ENCODE data around the gene PSMB2. TPM values are rescaled to one million over a fixed set of nuclear protein-coding genes. Genes with fewer than 3 reads are reported as not detected.

The PSMB2 gene
- total RNA-seq, 2 donors from 2014 or later = 27.4 to 30.5 TPM

DNA sequence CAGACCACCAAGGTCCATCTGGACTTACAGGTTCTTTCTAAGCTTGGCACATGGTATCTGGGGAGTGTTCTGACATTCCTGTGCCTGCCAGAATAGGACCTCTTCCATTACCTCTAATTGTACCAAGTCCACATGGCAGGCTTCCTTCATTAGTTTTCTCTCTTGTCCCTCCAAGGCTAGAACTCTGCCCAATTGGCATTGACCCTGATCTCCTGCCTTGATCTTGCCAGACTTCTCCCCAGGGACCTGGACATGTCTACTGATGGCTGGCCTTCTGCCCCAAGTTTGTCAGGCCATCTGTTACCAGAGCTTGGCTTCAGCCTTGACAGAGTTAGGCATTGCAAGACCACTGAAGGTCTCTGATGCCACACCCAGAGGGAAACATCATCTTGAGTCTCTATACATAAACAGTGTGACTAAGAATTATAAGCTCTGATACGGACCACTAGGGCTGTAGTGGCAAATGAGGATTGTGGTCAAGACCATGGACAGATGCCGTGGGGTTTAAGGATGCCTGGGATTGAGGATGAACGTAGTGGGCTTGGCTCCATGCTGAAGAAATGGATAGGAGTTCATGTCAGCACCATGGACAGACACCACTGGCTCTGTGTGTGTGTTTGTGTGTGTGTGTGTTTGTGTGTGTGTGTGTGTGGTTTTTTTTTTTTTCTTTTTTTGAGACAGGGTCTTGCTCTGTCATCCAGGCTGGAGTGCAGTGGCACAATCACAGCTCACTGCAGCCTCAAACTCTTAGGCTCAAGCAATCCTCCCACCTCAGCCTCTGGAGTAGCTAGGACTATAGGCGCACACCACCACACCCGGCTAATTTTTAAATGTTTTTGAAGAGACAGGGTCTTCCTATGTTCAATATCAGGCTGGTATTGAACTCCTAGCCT, 19.5 kb upstream of the PSMB2 start:
- H3K27me3 Mint-ChIP-seq = peaks cover 8% of the 10 kb centered on the region
- no peak overlapping the region for H3K4me3 Mint-ChIP-seq
- no peaks in the 10 kb centered on the region for H3K9me3 ChIP-seq (ENCODE audit: control insufficient read depth, low read length, poor library complexity, severe bottlenecking)
- no peak for ATAC-seq
- no peak overlapping the region for H3K27ac Mint-ChIP-seq
- H3K4me1 Mint-ChIP-seq = peaks cover 2% of the 10 kb centered on the region
- H3K36me3 Mint-ChIP-seq (ENCODE audit: low read depth) = peaks cover 3% of the 10 kb centered on the region
- no peak for DNase-seq

DNA sequence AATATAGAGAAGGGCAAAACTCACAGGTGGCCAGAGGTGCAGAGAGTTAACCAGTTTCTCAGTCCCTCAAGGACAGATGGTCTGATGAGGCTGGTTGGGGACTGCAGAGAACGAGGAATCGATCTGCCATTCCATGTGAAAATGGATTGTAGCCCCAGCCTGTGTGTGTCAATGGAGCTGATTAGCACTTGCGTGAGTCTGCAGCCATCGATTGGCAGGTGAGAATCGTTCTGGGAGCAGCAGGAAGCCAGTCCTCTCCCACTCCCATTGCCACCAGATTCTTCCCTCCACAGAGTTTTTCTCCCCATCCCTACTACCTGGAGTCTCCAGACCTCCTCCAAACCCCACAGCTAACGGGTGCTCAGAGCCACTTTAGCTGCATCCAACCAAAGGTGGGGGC, 18.3 kb upstream of the PSMB2 start:
- H3K9me3 ChIP-seq (ENCODE audit: control insufficient read depth, low read length, poor library complexity, severe bottlenecking) = no peaks in the 10 kb centered on the region
- DNase-seq (no peak), ATAC-seq (no peak)
- peaks cover 3% of the 10 kb centered on the region for H3K36me3 Mint-ChIP-seq (ENCODE audit: low read depth)
- peaks cover 18% of the 10 kb centered on the region for H3K27me3 Mint-ChIP-seq
- no peak overlapping the region for H3K4me3 Mint-ChIP-seq
- H3K27ac Mint-ChIP-seq = no peak overlapping the region
- H3K4me1 Mint-ChIP-seq = peaks cover 2% of the 10 kb centered on the region

DNA sequence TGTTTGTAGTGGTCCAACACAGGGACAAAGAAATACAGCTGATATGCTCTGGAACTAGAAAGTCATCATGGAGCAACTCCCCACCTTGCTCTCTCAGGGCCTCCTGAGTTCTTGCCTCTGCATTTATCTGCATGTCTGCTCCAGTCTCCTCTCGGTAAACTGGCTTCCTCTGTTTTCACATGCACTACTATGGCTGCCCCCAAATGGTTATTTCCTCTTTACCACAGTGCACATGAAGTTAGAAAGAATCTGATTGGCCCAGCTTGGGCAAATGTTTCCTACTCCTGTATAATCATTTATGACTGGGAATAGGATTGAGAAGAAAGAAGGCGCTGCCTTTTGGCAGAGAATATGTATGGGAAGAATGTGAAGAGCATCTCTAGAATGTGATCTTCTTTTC, 16.5 kb upstream of the PSMB2 start:
- ATAC-seq (no peak), DNase-seq (no peak)
- H3K27ac Mint-ChIP-seq = no peak overlapping the region
- H3K4me3 Mint-ChIP-seq = no peak overlapping the region
- H3K4me1 Mint-ChIP-seq = peaks cover 2% of the 10 kb centered on the region
- H3K36me3 Mint-ChIP-seq (ENCODE audit: low read depth) = no peaks in the 10 kb centered on the region
- H3K27me3 Mint-ChIP-seq = peaks cover 13% of the 10 kb centered on the region
- H3K9me3 ChIP-seq (ENCODE audit: control insufficient read depth, low read length, poor library complexity, severe bottlenecking) = no peaks in the 10 kb centered on the region

DNA sequence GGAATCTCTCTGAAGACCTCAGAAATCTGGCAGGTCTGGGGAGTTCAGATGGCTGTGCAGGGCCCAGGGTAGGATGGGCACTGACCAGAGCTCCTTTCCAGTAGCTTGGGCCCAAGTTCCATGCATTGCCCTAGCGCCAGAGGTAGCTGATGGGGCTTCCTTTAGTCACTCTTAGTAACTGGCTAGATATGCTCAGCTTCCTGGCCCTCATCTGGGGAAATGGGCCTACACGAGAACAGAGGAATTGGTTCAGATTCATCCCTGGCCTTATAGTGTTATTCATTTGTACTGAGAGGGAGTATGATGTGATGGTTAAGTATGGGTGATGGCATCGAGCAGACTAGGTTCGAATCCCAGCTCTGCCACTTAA, 15.5 kb upstream of the PSMB2 start:
- Mint-ChIP-seq H3K4me1 (peaks cover 2% of the 10 kb centered on the region), H3K27me3 (peaks cover 13% of the 10 kb centered on the region), H3K4me3 (no peak overlapping the region), H3K27ac (no peak overlapping the region), H3K36me3 (ENCODE audit: low read depth) (no peaks in the 10 kb centered on the region)
- ATAC-seq = no peak
- H3K9me3 ChIP-seq (ENCODE audit: control insufficient read depth, low read length, poor library complexity, severe bottlenecking) = no peaks in the 10 kb centered on the region
- no peak for DNase-seq

DNA sequence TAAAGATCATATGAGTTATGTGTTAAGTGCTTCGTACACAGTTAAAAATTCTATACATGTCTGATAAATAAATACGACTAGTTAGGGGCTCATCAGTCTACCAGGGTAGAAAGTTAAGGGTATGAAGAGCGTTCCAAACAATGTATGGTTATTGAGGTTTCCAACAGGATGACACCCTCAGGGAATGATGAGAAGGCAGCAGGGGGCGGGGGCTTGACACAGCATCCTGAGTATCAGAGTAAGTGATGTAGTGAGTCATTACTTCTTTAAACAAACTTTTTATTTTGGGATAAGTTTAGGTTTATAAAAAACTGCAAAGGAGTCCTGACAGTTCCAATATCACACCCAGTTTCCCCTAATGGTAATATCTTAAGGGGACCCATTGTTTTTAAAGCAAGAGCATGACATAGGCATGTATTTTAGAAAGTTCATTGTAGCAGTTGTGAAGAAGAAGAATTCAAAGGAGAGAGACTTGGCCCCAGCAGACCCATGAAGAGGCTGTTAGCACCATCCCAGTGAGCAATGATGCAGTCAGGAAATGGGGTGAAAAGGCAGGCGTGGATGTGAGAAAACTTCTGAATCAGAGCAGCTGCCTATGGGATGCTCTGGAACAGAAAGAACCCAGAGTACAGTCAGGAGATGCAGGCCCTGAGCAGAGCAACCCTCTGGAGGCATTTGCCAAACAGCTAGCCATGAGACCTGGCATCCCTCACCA, 15.0 kb upstream of the PSMB2 start:
- H3K36me3 Mint-ChIP-seq (ENCODE audit: low read depth) = no peaks in the 10 kb centered on the region
- H3K4me1 Mint-ChIP-seq = peaks cover 2% of the 10 kb centered on the region
- H3K4me3 Mint-ChIP-seq = no peak overlapping the region
- DNase-seq (no peak), ATAC-seq (no peak)
- H3K27ac Mint-ChIP-seq = no peak overlapping the region
- H3K9me3 ChIP-seq (ENCODE audit: control insufficient read depth, low read length, poor library complexity, severe bottlenecking) = no peaks in the 10 kb centered on the region
- peaks cover 13% of the 10 kb centered on the region for H3K27me3 Mint-ChIP-seq

DNA sequence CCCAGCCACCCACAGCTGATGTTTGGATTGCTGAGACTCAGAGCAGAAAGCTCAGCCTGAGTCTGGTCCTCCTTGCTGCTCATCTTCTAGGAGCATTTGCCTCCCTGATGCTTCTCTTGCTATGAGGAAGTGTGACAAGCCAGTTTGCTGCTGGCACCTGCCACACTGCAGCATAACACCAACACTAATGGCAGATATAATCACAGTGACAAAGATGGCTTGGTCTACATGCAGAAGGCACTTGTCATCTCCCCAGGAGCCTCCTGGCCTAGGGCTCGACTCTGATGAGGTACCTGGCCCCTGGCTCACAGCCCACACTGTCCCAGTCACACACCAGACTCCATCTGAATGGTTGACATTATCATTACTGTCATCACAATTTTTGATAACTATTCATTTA, 13.9 kb upstream of the PSMB2 start:
- Mint-ChIP-seq H3K4me3 (no peak overlapping the region), H3K36me3 (ENCODE audit: low read depth) (no peaks in the 10 kb centered on the region), H3K27ac (no peak overlapping the region), H3K4me1 (peaks cover 2% of the 10 kb centered on the region), H3K27me3 (peaks cover 20% of the 10 kb centered on the region)
- no peaks in the 10 kb centered on the region for H3K9me3 ChIP-seq (ENCODE audit: control insufficient read depth, low read length, poor library complexity, severe bottlenecking)
- ATAC-seq (no peak), DNase-seq (no peak)

DNA sequence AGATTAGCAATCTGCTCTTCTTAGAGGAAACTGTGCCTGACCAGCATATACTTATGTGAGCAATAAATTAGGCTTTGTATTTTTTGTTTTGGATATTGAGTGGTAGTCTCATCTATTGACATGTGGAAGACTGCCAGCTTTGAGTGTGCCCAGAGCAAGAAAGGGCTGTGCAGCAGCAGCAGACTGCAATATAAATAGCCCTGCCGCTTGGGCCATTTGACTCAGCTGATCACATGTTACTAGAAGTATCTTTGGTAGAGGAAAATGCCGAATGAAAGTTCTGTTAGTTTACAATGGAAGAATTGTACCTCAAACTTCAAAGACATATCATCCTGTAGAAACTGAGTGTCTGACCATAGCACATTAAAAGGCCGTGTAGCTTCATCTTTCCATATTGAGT, 9.1 kb upstream of the PSMB2 start:
- peaks cover 5% of the 10 kb centered on the region for H3K36me3 Mint-ChIP-seq (ENCODE audit: low read depth)
- peaks cover 2% of the 10 kb centered on the region for H3K4me1 Mint-ChIP-seq
- ATAC-seq (no peak), DNase-seq (no peak)
- H3K4me3 Mint-ChIP-seq = no peak overlapping the region
- no peak overlapping the region for H3K27ac Mint-ChIP-seq
- H3K9me3 ChIP-seq (ENCODE audit: control insufficient read depth, low read length, poor library complexity, severe bottlenecking) = no peaks in the 10 kb centered on the region
- H3K27me3 Mint-ChIP-seq = peaks cover 26% of the 10 kb centered on the region

DNA sequence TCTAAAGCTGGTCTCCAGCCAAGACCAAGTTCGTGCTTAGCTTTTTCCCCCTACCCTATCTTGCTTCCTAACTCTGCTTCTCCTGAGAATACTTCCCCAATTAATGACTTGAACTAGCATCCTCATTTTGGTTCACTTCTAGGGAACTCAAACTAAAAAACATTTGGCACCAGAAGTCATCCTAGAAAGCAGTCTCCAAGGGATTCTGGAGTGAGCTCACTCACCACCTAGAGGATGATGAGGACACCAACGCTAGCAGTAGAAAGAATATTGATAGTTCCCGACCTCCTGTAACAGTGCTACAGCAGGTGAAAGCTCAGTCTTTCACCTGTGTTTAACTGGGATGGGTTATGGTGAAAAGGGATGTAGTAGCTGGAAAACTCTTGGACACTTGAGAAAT, 4.7 kb upstream of the PSMB2 start:
- H3K36me3 Mint-ChIP-seq (ENCODE audit: low read depth) = peaks cover 10% of the 10 kb centered on the region
- no peaks in the 10 kb centered on the region for H3K9me3 ChIP-seq (ENCODE audit: control insufficient read depth, low read length, poor library complexity, severe bottlenecking)
- DNase-seq (no peak), ATAC-seq (no peak)
- no peak overlapping the region for H3K4me3 Mint-ChIP-seq
- H3K4me1 Mint-ChIP-seq = peaks cover 10% of the 10 kb centered on the region
- H3K27ac Mint-ChIP-seq = no peak overlapping the region
- peaks cover 31% of the 10 kb centered on the region for H3K27me3 Mint-ChIP-seq

DNA sequence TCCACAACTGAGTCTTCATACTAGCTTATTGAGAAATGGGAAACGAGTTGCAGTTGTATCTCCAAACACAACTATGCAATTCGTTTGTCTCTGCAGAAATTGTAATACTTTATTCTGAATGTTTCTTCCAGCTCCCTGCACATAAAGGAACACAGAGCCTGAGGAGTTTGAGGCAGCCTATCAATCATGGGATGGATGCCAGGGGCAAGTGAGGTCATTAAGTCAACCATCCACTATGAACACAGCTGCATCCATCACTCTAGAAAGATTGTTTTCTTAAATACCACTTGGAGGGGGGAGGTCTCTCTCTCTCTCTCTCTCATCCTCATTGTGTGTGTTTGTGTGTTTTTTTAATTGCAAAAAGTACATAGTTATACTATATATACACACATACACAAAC, 2.9 kb upstream of the PSMB2 start:
- peaks cover 17% of the 10 kb centered on the region for H3K4me1 Mint-ChIP-seq
- H3K4me3 Mint-ChIP-seq = no peak overlapping the region
- H3K36me3 Mint-ChIP-seq (ENCODE audit: low read depth) = peaks cover 10% of the 10 kb centered on the region
- ATAC-seq (no peak), DNase-seq (no peak)
- no peak overlapping the region for H3K27ac Mint-ChIP-seq
- H3K27me3 Mint-ChIP-seq = peaks cover 24% of the 10 kb centered on the region
- H3K9me3 ChIP-seq (ENCODE audit: control insufficient read depth, low read length, poor library complexity, severe bottlenecking) = no peaks in the 10 kb centered on the region

DNA sequence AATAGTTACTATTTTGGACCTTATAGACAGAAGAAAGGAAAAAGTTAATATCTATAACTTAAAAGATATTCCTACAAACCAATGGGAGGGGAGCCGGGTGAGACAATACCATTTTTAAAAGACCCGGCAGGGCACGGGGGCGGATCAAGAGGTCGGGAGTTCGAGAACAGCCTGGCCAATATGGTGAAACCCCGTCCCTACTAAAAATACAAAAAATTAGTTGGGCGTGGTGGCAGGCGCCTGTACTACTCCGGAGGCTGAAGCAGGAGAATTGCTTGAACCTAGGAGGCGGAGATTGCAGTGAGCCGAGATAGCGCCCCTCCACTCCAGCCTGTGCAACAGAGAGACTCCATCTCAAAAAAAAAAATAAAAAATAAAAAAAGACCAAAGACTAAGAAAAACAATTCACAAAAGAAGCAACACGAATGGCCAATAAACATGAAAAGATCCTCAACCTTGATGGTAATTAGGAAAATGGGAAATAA, 1.2 kb upstream of the PSMB2 start:
- ATAC-seq = no peak
- Mint-ChIP-seq H3K27me3 (peaks cover 24% of the 10 kb centered on the region), H3K4me3 (peak overlapping the region; percentile 100), H3K36me3 (ENCODE audit: low read depth) (peaks cover 10% of the 10 kb centered on the region), H3K27ac (peak overlapping the region; percentile 99), H3K4me1 (peaks cover 29% of the 10 kb centered on the region)
- H3K9me3 ChIP-seq (ENCODE audit: control insufficient read depth, low read length, poor library complexity, severe bottlenecking) = no peaks in the 10 kb centered on the region
- DNase-seq = no peak

DNA sequence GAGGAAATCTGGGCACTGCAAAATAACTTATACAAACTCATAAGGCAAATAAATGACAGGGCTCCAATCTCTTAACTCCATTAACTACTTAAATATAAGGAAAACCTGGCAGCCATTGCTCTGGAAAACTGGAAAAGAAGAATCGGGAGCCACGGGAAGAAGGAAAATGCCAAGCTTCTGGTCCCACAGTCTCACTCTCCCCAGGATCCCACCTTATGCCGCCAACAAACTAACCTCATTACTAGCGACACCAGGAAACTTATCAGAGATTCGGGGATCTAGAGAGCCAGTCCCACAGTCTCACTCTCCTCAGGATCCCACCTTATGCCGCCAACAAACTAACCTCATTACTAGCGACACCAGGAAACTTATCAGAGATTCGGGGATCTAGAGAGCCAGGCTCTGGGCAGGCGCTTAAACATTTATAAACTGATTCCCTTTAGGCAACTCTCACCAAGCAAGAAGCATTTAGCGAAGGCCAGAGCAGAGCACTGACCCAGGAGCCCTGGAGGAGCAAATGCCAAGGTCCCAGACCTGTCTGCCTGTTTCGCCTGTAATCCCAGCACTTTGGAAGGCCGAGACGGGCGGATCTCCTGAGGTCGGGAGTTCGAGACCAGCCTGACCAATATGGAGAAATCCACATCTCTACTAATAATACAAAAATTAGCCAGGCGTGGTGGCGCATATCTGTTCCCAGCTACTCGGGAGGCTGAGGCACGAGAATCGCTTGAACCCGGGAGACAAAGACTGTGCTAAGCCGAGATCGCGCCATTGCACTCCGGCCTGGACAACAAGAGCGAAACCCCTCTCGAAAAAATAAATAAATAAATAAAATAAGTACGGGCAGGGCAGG, 720 bp downstream of the PSMB2 start:
- DNase-seq (no peak), ATAC-seq (no peak)
- Mint-ChIP-seq H3K4me1 (peaks cover 29% of the 10 kb centered on the region), H3K27me3 (peaks cover 11% of the 10 kb centered on the region), H3K4me3 (peak overlapping the region; percentile 100), H3K27ac (peak overlapping the region; percentile 99), H3K36me3 (ENCODE audit: low read depth) (peaks cover 5% of the 10 kb centered on the region)
- no peaks in the 10 kb centered on the region for H3K9me3 ChIP-seq (ENCODE audit: control insufficient read depth, low read length, poor library complexity, severe bottlenecking)

DNA sequence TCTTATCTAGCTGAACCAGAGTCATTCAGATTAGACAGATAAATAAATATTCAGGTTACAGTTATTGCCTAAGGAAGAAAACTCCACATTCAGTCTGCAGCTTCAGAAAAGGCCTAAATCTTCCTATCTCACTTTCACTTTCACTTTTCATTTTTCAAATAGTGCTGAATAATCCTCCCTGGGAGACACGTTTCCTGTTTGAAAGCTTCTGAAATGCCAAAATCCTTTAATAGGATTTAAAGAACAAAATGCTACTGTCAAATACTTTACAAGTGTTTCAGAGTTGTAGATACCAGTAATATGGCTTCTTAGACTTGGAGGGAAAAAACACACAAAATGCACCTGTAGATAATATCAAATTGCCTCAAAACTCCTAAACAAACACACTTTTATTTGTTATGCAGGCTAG, 3.9 kb downstream of the PSMB2 start:
- ATAC-seq (no peak), DNase-seq (no peak)
- Mint-ChIP-seq H3K27ac (peak overlapping the region; percentile 83), H3K27me3 (no peaks in the 10 kb centered on the region), H3K4me1 (peaks cover 34% of the 10 kb centered on the region), H3K36me3 (ENCODE audit: low read depth) (peaks cover 5% of the 10 kb centered on the region), H3K4me3 (peak overlapping the region; percentile 79)
- H3K9me3 ChIP-seq (ENCODE audit: control insufficient read depth, low read length, poor library complexity, severe bottlenecking) = no peaks in the 10 kb centered on the region

DNA sequence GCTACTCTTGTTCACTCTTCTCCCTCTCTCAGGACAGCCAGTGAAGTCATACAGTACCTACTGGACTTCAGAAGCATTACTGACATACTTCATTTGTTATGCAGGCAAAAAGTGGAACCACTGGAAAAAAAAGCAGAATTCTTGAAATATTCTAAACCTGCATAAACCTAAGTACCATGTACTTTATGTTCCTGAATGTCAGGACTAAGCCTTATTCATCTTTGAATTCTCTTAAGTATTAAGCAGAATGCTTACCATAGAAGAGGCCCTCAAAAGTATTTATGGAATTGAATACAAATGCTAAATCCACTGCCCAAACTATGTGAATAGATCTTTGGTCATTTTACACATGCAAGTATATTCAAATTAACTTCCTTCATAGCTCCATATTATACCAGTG, 7.8 kb downstream of the PSMB2 start:
- H3K36me3 Mint-ChIP-seq (ENCODE audit: low read depth) = peaks cover 3% of the 10 kb centered on the region
- ATAC-seq (no peak), DNase-seq (no peak)
- no peak overlapping the region for H3K4me3 Mint-ChIP-seq
- H3K9me3 ChIP-seq (ENCODE audit: control insufficient read depth, low read length, poor library complexity, severe bottlenecking) = no peaks in the 10 kb centered on the region
- H3K27ac Mint-ChIP-seq = no peak overlapping the region
- peaks cover 20% of the 10 kb centered on the region for H3K4me1 Mint-ChIP-seq
- no peaks in the 10 kb centered on the region for H3K27me3 Mint-ChIP-seq
